NCI-H82 treated with DMSO at 0.1 percent for 48 hours (cell line): ENCODE results near the gene RFX2.
A peak's percentile ranks its signal among the peaks of the same experiment; 100 is the strongest.
"Not testable (repeated sequence)": the region's sequence is repeated elsewhere in the genome, so short reads cannot be mapped to it uniquely, and the experiment has no call there.

Experiments
- DNase-seq: peaks from one replicate; lab custom pipeline; 2025; ENCODE audit not compliant: unreplicated experiment; lab: John Stamatoyannopoulos, UW

RFX2 gene

GRCh38 chr19:6041991-6042481 lies 68.3 kb downstream of the RFX2 start:
- DNase-seq = no peak

- no peak for DNase-seq
Measured at GRCh38 chr19:6041071-6041470, 69.2 kb downstream of the RFX2 start.

GRCh38 chr19:6039566-6040225 lies 70.6 kb downstream of the RFX2 start:
- DNase-seq = no peak

GRCh38 chr19:6038634-6039405 lies 71.5 kb downstream of the RFX2 start:
- no peak for DNase-seq

- DNase-seq = no peak
Measured at GRCh38 chr19:6035026-6035425, 75.3 kb downstream of the RFX2 start.

- DNase-seq = no peak
Measured at GRCh38 chr19:6034512-6034911, 75.8 kb downstream of the RFX2 start.

- DNase-seq = no peak
Measured at GRCh38 chr19:6033744-6034264, 76.5 kb downstream of the RFX2 start.

- DNase-seq = no peak
Measured at GRCh38 chr19:6032827-6033226, 77.5 kb downstream of the RFX2 start.

GRCh38 chr19:6032381-6032780 lies 77.9 kb downstream of the RFX2 start:
- DNase-seq = no peak

- no peak for DNase-seq
Measured at GRCh38 chr19:6030214-6030507, 80.1 kb downstream of the RFX2 start.

GRCh38 chr19:6026390-6027227 lies 83.7 kb downstream of the RFX2 start:
- no peak for DNase-seq

GRCh38 chr19:6024756-6025155 lies 85.5 kb downstream of the RFX2 start:
- not testable (repeated sequence) for DNase-seq

GRCh38 chr19:6023936-6024335 lies 86.4 kb downstream of the RFX2 start:
- DNase-seq = no peak

- DNase-seq = no peak
Measured at GRCh38 chr19:6023085-6023682, 87.1 kb downstream of the RFX2 start.

- DNase-seq = no peak
Measured at GRCh38 chr19:6022570-6023064, 87.7 kb downstream of the RFX2 start.

GRCh38 chr19:6021878-6022569 lies 88.3 kb downstream of the RFX2 start:
- DNase-seq = peak; percentile 9

GRCh38 chr19:6020972-6021805 lies 89.1 kb downstream of the RFX2 start:
- DNase-seq = no peak

GRCh38 chr19:6020166-6020882 lies 90.0 kb downstream of the RFX2 start:
- DNase-seq = no peak

GRCh38 chr19:6018786-6019185 lies 91.5 kb downstream of the RFX2 start:
- no peak for DNase-seq
